Tibial nerve (tissue), 4 donors: ENCODE data around the gene STX7.

ENCODE experiments used
- EP300 ChIP-seq, 2 donors: sonication (generic); formaldehyde crosslinking; IDR thresholded peaks; one replicate each; pipeline ENCODE4 v1.6.1; 2017; ENCODE audit warnings: antibody characterized with exemption in 2 of 2, mild to moderate bottlenecking in 1 of 2
- TF ChIP-seq, protein P1 (sequence below), 5 experiments: fragments of 200-600 bp in 3 of 5; fragments of 450-650 bp in 2 of 5; sonication (generic) in 3 of 5; IDR thresholded peaks; one replicate each; pipeline ENCODE4 v1.5.1; 2016 to 2019; ENCODE audit warnings: antibody characterized with exemption in 5 of 5, mild to moderate bottlenecking in 3 of 5, moderate library complexity in 2 of 5

GRCh38 chr6:132400555-132400882, 112.4 kb downstream of the STX7 start:
- TF ChIP-seq, protein P1, sequence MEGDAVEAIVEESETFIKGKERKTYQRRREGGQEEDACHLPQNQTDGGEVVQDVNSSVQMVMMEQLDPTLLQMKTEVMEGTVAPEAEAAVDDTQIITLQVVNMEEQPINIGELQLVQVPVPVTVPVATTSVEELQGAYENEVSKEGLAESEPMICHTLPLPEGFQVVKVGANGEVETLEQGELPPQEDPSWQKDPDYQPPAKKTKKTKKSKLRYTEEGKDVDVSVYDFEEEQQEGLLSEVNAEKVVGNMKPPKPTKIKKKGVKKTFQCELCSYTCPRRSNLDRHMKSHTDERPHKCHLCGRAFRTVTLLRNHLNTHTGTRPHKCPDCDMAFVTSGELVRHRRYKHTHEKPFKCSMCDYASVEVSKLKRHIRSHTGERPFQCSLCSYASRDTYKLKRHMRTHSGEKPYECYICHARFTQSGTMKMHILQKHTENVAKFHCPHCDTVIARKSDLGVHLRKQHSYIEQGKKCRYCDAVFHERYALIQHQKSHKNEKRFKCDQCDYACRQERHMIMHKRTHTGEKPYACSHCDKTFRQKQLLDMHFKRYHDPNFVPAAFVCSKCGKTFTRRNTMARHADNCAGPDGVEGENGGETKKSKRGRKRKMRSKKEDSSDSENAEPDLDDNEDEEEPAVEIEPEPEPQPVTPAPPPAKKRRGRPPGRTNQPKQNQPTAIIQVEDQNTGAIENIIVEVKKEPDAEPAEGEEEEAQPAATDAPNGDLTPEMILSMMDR (IDR thresholded peaks at IDR 0.05) = no peak
- TF ChIP-seq EP300 (IDR thresholded peaks at IDR 0.05) = no peak
